SJCRH30 (cell line): Measurements from ENCODE around the gene TTYH2. TPM values are rescaled to one million over a fixed set of nuclear protein-coding genes. Genes with fewer than 3 reads are reported as not detected.

Experiments
- DNase-seq, 2 experiments: peaks; one replicate each; pipeline ENCODE4 v3.0.0-alpha.2; 2015 to 2020
- H3K27ac ChIP-seq: fragments of 250-450 bp; sonication (Bioruptor Pico); 2 replicates; pipeline ENCODE4 v1.5.1; 2020; ENCODE audit warnings: mild to moderate bottlenecking, moderate library complexity
- H3K27me3 ChIP-seq: fragments of 250-450 bp; sonication (Bioruptor Pico); 2 replicates; pipeline ENCODE4 v1.5.1; 2020; ENCODE audit warnings: mild to moderate bottlenecking, moderate library complexity
- H3K36me3 ChIP-seq: fragments of 250-450 bp; sonication (Bioruptor Pico); 2 replicates; pipeline ENCODE4 v1.5.1; 2020; ENCODE audit warnings: mild to moderate bottlenecking, moderate library complexity
- H3K4me1 ChIP-seq: fragments of 250-450 bp; sonication (Bioruptor Pico); 2 replicates; pipeline ENCODE4 v1.5.1; 2020; ENCODE audit warnings: mild to moderate bottlenecking, moderate library complexity
- H3K4me3 ChIP-seq: fragments of 250-450 bp; sonication (Bioruptor Pico); 2 replicates; pipeline ENCODE4 v1.5.1; 2020; ENCODE audit warnings: mild to moderate bottlenecking, moderate library complexity
- H3K9me3 ChIP-seq: fragments of 250-450 bp; sonication (Bioruptor Pico); replicated peaks from 2 replicates; pipeline ENCODE4 v1.5.1; 2020; ENCODE audit warnings: mild to moderate bottlenecking, moderate library complexity
- total RNA-seq: library from RNA; depleted of rRNA; stranded (reverse); fragments of >200 nt; shearing (Covaris generic); gene quantifications from 2 replicates; pipeline ENCODE4 v1.2.3, GENCODE V29; 2014

TTYH2 gene
- total RNA-seq, 1 experiment from 2014 or later, result 45.8 TPM

DNA sequence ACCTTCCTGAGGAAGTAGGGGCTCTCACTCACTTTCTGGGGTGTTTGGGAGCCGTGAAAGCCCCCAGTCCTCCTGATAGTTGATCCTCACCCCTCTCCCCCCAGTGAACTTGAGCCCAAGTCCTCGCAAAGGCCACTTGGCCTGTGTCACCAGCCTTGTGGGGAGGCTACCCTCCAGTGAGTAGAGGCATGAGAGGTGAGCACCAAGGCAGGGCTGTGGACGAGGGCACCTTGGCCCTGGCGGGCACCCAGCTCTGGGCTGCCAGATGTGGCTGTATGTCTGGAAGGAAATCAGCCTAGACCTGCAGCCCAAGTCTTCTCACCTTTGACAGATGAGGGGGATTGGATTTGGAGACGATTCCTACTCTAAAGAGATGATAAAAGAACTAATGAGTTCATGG lies 3.1 kb downstream of the TTYH2 start:
- Histone ChIP-seq H3K27ac (peak overlapping the region; percentile 81), H3K36me3 (peaks cover under 1% of the 10 kb centered on the region; the same call in 1 of the 2 replicates), H3K27me3 (no peaks in the 10 kb centered on the region), H3K4me1 (peaks cover 45% of the 10 kb centered on the region), H3K4me3 (no peak overlapping the region), H3K9me3 (no peaks in the 10 kb centered on the region)
- no peak for DNase-seq

DNA sequence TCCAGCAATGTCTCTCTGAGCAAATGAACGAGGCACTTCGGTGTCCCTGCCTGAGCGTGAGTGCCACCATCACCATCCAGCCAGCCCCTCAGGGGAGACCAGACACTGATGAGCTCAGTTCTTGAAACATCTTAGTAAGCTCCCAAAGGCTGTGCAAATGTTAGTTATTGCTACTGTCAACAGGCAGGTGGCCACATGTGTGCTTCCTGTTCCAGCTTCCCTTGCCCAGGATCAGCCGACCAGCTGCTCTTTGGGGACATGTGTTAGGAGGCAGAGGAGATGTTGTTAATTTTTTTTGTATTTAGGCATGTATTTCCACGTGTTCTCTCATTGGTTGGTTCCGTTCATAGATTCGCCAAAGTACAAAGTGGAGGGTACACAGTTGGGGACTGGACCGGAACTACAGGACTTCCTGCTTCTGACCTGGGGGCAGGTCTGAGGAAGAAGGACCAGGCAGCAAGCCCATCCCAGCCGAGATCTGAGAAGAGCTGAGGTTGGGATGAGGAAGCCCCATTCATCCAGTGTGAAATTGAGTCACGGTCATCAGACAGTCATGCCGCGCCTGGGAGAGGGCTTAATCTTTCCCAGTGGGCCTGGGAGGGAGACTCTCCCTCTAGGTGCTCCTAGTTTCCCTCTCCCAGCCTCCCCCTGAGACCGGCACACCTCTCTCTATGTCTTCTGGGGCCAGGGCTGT lies 3.8 kb downstream of the TTYH2 start:
- Histone ChIP-seq H3K27ac (peak overlapping the region; percentile 81), H3K27me3 (no peaks in the 10 kb centered on the region), H3K36me3 (peaks cover 5% of the 10 kb centered on the region; the same call in 1 of the 2 replicates), H3K9me3 (no peaks in the 10 kb centered on the region), H3K4me1 (peaks cover 45% of the 10 kb centered on the region), H3K4me3 (no peak overlapping the region)
- peak; percentile 84 to 90 for DNase-seq

DNA sequence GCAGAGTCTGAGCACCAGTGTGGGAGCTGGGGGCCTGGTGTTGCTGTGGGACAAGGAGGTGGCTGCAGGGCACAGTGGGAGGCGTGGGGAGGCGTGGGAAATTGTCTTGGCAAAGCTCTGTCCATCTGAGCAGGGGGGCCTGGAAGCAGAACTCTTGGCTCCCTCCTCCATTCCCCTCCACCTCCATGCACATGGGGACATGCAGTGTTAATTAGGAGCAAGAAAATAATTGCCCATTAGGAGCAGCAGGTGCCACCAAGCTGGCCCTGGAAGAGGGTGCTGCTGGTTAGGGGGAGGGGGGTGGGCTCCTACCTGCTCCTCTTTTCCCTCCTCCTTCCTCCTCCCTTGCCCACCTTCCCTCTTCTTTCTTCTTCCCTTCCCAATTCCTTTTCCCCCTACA lies 4.5 kb downstream of the TTYH2 start:
- H3K4me3 ChIP-seq, result no peak overlapping the region
- H3K4me1 ChIP-seq, result peaks cover 45% of the 10 kb centered on the region
- no peak for DNase-seq
- H3K36me3 ChIP-seq, result peaks cover 7% of the 10 kb centered on the region; the same call in 1 of the 2 replicates
- H3K9me3 ChIP-seq, result no peaks in the 10 kb centered on the region
- peak overlapping the region; percentile 81 for H3K27ac ChIP-seq
- H3K27me3 ChIP-seq, result no peaks in the 10 kb centered on the region

DNA sequence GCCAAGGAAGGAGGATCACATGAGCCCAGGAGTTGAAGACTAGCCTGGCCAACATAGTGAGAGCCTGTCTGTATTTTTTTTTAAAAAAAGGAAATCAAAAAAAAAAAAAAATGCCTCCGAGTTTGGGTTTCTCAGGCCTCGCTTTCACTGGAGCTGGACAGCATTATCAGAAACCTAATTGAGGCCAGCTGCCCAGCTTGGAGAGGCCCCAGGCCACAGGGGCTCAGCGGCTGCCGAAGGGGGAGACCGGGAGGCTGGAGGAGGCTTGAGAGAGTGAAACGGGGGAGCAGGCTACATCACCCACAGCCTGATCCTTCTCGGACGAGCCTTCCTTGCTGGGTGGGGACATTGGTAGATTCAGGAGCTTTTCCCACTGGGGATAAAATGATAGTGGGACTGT lies 5.1 kb downstream of the TTYH2 start:
- Histone ChIP-seq H3K9me3 (no peaks in the 10 kb centered on the region), H3K27ac (peak overlapping the region; percentile 81; the same call in 1 of the 2 replicates), H3K4me1 (peaks cover 45% of the 10 kb centered on the region), H3K4me3 (no peak overlapping the region), H3K27me3 (no peaks in the 10 kb centered on the region), H3K36me3 (peaks cover 13% of the 10 kb centered on the region)
- DNase-seq, result no peak

DNA sequence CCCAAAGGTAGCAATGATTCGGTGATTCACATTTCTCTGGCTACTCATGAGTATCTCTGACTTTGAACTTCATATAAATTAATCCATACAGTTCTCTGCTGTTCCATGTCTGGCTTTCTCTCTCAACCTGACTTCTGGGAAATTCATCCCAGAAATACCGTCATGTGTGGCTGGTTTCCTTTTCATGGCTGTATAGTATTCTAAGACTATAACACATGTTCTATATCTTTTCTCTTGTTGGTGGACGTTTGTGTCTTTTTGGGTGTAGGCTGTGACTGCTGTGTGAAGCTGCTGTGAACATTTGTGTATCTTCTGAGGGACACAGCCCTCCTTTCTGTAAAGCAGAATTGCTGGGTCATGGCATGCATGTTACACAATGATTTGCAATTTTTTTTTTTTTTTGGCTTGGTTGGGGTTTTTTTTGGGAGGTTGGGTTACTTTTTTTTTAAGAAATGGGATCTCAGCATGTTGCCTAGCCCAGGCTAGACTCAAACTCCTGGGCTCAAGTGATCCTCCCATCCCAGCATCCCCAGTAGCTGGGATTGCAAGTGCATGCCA lies 6.3 kb downstream of the TTYH2 start:
- Histone ChIP-seq H3K36me3 (peaks cover 23% of the 10 kb centered on the region), H3K27me3 (no peaks in the 10 kb centered on the region), H3K27ac (no peak overlapping the region), H3K4me1 (peaks cover 40% of the 10 kb centered on the region), H3K9me3 (no peaks in the 10 kb centered on the region), H3K4me3 (no peak overlapping the region)
- DNase-seq, result no peak

DNA sequence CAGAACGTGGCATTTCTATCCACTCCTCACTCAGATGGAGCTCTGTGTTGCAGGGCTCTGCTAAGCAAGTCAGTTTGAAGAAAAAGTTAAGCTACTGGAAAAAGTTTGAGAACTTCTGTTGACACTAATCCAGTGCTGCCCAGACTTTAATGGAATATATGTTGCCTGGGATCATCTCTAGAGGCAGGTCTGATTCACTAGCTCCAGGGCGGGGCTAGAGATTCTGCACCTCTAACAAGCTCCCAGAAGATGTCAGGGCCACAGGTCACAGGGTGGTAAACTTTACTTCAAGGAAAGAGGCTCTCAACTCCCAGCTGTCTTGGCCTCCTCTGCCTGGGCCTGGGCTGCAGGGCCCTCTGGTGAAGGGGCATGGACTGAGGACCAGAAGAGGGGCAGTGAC lies 6.8 kb downstream of the TTYH2 start:
- peaks cover 23% of the 10 kb centered on the region for H3K36me3 ChIP-seq
- H3K9me3 ChIP-seq, result no peaks in the 10 kb centered on the region
- peaks cover 34% of the 10 kb centered on the region for H3K4me1 ChIP-seq
- H3K4me3 ChIP-seq, result no peak overlapping the region
- H3K27me3 ChIP-seq, result no peaks in the 10 kb centered on the region
- no peak for DNase-seq
- no peak overlapping the region for H3K27ac ChIP-seq

DNA sequence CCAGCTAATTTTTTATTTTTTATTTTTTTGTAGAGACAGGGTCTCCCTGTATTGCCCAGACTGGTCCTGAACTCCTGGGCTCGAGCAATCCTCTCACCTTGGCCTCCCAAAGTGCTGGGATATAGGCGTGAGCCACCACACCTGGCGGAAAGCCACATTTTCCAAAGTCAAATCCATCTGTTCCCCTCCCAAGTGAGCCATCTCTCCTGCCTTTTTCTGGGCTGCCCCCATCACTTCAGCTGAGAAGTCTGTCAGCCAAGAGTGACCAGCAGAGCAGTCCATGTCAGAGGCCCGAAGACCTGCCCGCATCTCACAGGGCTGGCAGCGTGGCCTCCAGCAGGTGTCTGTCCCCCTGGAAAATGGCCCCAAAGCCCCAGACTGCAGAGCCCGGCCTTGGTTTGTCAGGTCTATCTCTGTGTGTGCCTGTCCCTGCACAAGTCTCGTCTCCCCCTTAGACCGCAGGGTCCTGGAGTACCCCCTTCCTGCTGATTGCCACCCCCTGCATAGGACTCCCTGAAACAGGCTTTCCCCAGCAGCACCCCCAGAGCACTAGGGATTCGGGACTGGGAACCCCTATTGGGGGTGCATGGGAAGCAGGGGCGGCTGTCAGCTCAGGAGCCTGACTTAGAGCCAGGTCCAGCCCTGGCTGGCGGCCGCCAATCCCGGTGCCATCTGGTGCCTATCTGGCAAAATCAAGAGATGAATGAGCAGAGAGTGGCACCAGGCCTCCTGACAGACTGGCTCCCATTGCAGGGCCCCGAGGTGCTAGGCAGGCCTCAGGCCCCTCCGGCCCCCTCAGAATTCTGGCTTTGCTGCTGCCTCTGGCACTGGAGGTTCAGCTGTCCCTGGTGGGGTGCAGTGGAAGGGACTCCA lies 7.8 kb downstream of the TTYH2 start:
- H3K4me1 ChIP-seq, result peaks cover 25% of the 10 kb centered on the region

DNA sequence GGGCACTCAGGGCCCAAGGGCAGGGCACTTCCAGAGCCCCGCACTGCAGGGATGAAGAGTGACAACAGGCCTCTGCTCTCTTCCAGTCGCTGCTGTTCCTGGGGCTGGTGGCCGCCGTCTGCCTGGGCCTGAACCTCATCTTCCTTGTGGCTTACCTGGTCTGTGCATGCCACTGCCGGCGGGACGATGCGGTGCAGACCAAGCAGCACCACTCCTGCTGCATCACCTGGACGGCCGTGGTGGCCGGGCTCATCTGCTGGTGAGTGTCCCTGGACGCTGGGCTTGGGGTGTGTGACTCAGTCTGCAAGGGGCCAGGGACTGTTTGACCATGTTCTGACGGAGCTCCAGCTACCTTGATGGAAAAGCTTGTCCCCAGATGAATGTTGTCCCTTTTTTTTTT lies 9.0 kb downstream of the TTYH2 start:
- Histone ChIP-seq H3K36me3 (peaks cover 27% of the 10 kb centered on the region), H3K4me1 (peaks cover 13% of the 10 kb centered on the region), H3K9me3 (no peaks in the 10 kb centered on the region), H3K27me3 (no peaks in the 10 kb centered on the region), H3K27ac (no peak overlapping the region), H3K4me3 (no peak overlapping the region)
- no peak for DNase-seq

More for the DNA sequence above, 7.8 kb downstream of the TTYH2 start:
- no peaks in the 10 kb centered on the region for H3K27me3 ChIP-seq
- H3K4me3 ChIP-seq, result no peak overlapping the region
- no peak for DNase-seq
- peaks cover 23% of the 10 kb centered on the region for H3K36me3 ChIP-seq
- H3K27ac ChIP-seq, result no peak overlapping the region
- no peaks in the 10 kb centered on the region for H3K9me3 ChIP-seq

DNA sequence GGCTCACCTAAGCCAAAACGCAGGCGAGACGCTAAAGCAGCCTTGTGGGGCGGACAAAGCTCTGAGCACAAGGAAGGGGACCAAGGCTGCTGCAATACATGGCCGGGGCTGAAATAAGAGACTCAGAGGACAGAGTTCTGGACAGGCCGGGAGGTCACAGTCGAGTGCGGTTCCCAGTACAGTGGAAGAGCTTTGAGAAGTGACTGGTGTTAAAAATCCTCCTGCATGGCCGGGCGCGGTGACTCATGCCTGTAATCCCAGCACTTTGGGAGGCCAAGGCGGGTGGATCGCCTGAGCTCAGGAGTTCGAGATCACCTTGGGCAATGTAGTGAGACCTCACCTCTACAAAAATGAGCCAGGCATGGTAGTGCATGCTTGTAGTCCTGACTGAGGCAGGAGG lies 10.5 kb downstream of the TTYH2 start:
- H3K36me3 ChIP-seq, result peaks cover 29% of the 10 kb centered on the region

DNA sequence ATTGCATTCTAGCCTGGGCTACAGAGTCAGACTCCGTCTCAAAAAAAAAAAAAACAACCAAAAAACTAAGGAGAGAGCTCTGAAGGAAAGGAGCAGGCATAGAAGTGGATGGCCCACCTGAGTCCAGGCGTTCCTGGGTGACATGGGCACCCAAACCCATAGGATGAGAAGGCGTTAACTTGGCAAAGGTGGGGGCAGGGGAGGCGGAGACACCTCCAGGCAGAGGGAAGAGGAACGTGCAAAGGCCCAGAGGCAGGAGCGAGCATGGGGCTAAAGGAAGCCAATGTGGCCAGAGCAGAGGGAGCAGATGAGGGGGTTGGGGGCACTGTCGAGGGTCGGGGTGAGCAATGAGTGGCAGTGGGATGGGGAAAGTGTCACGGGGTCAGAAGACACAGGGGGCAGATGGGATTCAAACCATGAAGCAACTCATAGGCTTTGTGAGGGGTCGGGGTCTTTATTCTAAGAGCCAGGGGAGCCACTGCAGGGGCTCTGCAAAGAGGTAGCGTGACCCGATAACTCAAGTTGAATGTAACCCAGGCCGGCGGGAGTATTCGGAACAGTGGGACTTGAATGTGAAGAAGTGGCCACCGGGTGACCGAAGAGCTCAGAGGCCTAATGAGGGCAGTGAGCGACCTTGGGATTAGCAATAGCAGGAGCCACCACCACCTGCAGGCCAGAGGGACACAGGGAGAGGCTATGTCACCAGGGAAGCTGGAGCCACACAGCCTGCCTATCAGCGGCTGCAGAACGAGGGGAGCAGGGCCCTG lies 11.8 kb downstream of the TTYH2 start:
- no peaks in the 10 kb centered on the region for H3K4me1 ChIP-seq

More for the DNA sequence above, 10.5 kb downstream of the TTYH2 start:
- Histone ChIP-seq H3K9me3 (no peaks in the 10 kb centered on the region), H3K4me1 (no peaks in the 10 kb centered on the region), H3K4me3 (no peak overlapping the region), H3K27ac (no peak overlapping the region), H3K27me3 (no peaks in the 10 kb centered on the region)
- DNase-seq, result no peak

DNA sequence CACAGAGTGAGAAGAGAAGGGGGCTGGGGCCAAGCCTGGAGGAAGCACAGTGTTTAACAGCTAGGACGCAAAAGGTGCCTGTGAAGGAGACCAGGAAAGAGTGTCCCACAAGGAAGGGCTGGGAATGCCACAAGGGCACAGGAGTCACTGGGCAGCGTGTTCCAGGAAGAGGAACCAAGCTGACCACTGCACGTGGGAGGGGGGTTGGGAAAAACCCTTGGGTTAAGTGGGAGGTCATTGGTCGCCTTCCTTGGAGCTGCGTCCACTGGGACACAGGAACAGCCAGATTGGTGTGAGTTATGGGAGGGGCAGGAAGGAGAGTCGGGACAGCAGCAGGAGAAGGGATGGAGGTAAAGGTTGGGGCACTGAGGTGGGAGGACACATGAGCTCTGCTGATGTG lies 12.9 kb downstream of the TTYH2 start:
- Histone ChIP-seq H3K9me3 (no peaks in the 10 kb centered on the region), H3K27me3 (no peaks in the 10 kb centered on the region), H3K4me3 (no peak overlapping the region), H3K36me3 (peaks cover 44% of the 10 kb centered on the region), H3K27ac (no peak overlapping the region), H3K4me1 (peaks cover 5% of the 10 kb centered on the region)
- DNase-seq, result no peak

More for the DNA sequence above, 11.8 kb downstream of the TTYH2 start:
- no peak overlapping the region for H3K27ac ChIP-seq
- no peak overlapping the region for H3K4me3 ChIP-seq
- no peaks in the 10 kb centered on the region for H3K9me3 ChIP-seq
- no peaks in the 10 kb centered on the region for H3K27me3 ChIP-seq
- peaks cover 37% of the 10 kb centered on the region for H3K36me3 ChIP-seq
- no peak for DNase-seq

DNA sequence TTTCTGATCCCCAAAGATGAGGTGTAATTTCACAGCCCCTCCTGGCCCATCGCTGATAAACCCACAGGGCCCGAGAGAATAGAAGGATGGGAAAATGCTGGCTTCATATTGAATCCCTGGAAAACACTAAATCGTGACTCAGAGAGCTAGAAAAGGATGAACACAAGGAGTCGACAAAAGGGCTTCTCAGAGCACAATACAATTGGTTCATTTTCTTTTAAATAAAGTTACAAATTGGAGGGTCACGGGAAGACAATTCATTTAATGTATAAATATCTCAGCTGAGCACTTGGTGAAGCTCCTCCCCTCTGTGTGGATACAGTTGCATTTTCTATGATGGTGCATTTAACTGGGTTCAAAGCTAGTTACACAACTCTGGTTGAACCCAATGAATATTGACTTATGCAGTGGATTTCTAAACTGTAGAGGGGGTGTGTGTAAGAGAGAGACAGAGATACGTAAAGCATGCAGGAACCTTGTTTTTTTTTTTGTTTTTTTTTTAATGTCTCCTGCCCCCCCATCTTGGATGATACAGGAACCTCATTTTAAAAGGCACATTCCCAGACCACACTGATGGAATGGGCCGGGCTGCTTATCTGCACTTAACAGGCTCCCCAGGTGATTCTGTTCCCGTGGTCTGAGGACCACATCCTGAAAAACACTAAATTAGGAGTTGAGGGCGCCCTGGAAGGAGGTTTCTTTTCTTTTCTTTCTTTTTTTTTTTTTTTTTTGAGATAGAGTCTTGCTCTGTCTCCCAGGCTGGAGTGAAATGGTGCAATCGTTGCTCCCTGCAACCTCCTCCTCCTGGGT lies 14.1 kb downstream of the TTYH2 start:
- Histone ChIP-seq H3K9me3 (no peaks in the 10 kb centered on the region), H3K36me3 (peaks cover 40% of the 10 kb centered on the region), H3K4me3 (no peak overlapping the region), H3K27ac (no peak overlapping the region), H3K4me1 (peaks cover 14% of the 10 kb centered on the region), H3K27me3 (no peaks in the 10 kb centered on the region)
- DNase-seq, result no peak

DNA sequence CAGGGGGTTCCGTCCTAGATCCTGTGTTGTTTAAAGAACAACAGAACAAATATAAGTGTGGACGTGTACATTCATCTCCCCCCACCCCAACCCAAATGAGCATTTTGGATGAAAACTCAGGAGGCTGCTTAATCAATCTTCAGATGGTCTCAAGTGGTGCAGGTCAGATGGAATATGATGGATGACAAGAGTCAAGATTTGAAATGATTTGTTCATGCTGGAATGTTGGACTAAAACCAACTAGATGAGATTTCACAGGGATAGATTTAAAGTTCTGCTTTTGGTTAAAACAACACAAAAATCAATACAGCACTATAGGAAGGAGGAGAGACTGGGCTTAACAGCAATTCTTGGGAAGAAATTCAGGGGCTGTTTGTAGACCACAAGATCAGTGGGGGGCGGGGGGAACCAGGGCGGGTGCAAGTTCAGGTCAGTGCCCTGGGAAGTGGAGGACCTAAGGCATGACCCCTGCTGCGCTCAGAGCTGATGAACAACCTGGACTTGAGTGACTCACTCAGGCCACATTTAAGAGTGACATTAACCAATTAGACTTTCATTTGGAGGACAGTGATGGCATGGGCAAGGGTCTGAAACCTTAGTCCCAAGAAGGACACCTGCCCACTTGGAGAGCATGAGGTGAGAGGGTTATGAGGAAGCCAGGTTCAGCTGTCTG lies 15.1 kb downstream of the TTYH2 start:
- DNase-seq, result no peak
- H3K27me3 ChIP-seq, result no peaks in the 10 kb centered on the region

More for the DNA sequence above, 15.1 kb downstream of the TTYH2 start:
- H3K9me3 ChIP-seq, result no peaks in the 10 kb centered on the region
- peaks cover 22% of the 10 kb centered on the region for H3K4me1 ChIP-seq
- H3K36me3 ChIP-seq, result peaks cover 32% of the 10 kb centered on the region
- no peak overlapping the region for H3K27ac ChIP-seq
- no peak overlapping the region for H3K4me3 ChIP-seq
